ENCODE results near the gene MARK3.

Gene MARK3

GRCh38 chr14:103385152-103385928 is at the start of gene MARK3:
Gene MARK3 (plus strand): TSS chr14:103385415. CDS start chr14:103386030, 615 bp downstream.
- H3K36me3 ChIP-seq = no peaks in the 10 kb centered on the region
- peak; percentile 16 to 25 for TF ChIP-seq CTCF (IDR thresholded peaks at IDR 0.05)
- H3K27me3 ChIP-seq = no peaks in the 10 kb centered on the region
- H3K9me3 ChIP-seq = no peaks in the 10 kb centered on the region
- H3K27ac ChIP-seq = peak within 1 kb of the TSS; percentile 93 to 97
- intact Hi-C loops (cut with DNase I; ENCODE audit: low total_unique reads) = loop anchor here (2.0 to 5.0 kb wide), 2 partner anchors 53 to 1623 kb away; partner anchors contain the start of gene PPP2R5C
- peak; percentile 98 for DNase-seq
- H3K4me3 ChIP-seq = peak within 1 kb of the TSS; percentile 77 to 84
- H3K4me1 ChIP-seq = peaks cover 0 to 33% (median 28%) of the 10 kb centered on the region in 4 donors

GRCh38 chr14:103336191-103336590 is 49.0 kb upstream of the MARK3 start:
- peak overlapping the region in 1 of 2 donors; percentile 100 for H3K27ac ChIP-seq
- peak overlapping the region; percentile 65 to 99 for H3K4me3 ChIP-seq
- H3K9me3 ChIP-seq = no peaks in the 10 kb centered on the region
- DNase-seq = no peak
- peaks cover 58 to 62% (median 59%) of the 10 kb centered on the region in 3 donors for H3K36me3 ChIP-seq
- H3K4me1 ChIP-seq = peaks cover 0 to 30% (median 17%) of the 10 kb centered on the region in 4 donors
- intact Hi-C loops (cut with DNase I; ENCODE audit: low total_unique reads) = loop anchor here (10.0 kb wide), 1 partner anchor 741 kb away; the partner anchor contains the start of gene RCOR1
- no peaks in the 10 kb centered on the region for H3K27me3 ChIP-seq
- TF ChIP-seq CTCF (IDR thresholded peaks at IDR 0.05) = no peak

DNA sequence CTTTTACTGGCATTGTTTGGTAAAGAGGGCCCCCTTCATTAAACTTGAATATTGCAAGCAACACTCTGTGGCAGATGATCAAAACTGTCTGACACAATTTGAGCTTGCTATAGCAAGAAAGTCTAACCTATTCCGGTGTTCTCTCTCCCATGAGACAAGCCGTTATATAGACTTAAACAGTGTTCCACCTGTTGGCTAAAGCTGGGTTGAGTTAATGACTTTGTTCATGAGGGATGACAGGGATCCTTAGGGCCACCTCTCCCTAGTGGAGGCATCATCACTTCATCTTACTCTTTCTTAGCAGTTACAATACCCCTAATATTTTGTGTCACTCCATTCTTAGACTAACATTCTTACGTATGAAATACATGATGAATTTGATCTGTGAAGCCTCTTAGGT is 47.4 kb upstream of the MARK3 start:
- Histone ChIP-seq H3K4me3 (no peak overlapping the region), H3K4me1 (peaks cover 0 to 24% (median 15%) of the 10 kb centered on the region in 4 donors), H3K27ac (no peak overlapping the region), H3K27me3 (no peaks in the 10 kb centered on the region), H3K9me3 (no peaks in the 10 kb centered on the region), H3K36me3 (peaks cover 74 to 78% (median 75%) of the 10 kb centered on the region in 3 donors)
- TF ChIP-seq CTCF (IDR thresholded peaks at IDR 0.05) = no peak
- intact Hi-C loops (cut with DNase I; ENCODE audit: low total_unique reads) = loop anchor here (10.0 kb wide), 1 partner anchor 743 kb away; the partner anchor contains the start of gene RCOR1
- no peak for DNase-seq

DNA sequence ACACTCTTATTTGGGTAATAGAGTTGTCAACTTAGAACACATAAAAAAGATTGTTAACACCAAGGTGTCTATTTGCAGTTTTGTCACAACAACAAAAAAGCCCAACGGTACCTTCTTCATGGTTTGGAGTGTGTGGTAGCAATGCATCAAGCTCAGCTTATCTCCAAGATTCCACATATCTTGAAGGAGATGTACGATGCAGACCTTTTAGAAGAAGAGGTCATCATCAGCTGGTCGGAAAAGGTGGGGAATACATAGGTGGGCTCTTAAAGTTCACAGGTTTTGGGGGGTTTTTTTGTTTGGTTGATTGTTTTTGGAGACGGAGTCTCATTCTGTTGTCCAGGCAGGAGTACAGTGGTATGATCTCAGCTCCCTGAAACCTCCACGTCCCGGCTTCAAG is 45.7 kb upstream of the MARK3 start:
- Histone ChIP-seq H3K4me3 (no peak overlapping the region), H3K27ac (no peak overlapping the region), H3K9me3 (no peaks in the 10 kb centered on the region), H3K36me3 (peaks cover 91 to 93% (median 93%) of the 10 kb centered on the region in 3 donors), H3K27me3 (no peaks in the 10 kb centered on the region), H3K4me1 (peaks cover 0 to 21% (median 13%) of the 10 kb centered on the region in 4 donors)
- no peak for DNase-seq
- intact Hi-C loops (cut with DNase I; ENCODE audit: low total_unique reads) = loop anchor here (10.0 kb wide), 1 partner anchor 745 kb away; the partner anchor contains the start of gene RCOR1
- TF ChIP-seq CTCF (IDR thresholded peaks at IDR 0.05) = no peak

DNA sequence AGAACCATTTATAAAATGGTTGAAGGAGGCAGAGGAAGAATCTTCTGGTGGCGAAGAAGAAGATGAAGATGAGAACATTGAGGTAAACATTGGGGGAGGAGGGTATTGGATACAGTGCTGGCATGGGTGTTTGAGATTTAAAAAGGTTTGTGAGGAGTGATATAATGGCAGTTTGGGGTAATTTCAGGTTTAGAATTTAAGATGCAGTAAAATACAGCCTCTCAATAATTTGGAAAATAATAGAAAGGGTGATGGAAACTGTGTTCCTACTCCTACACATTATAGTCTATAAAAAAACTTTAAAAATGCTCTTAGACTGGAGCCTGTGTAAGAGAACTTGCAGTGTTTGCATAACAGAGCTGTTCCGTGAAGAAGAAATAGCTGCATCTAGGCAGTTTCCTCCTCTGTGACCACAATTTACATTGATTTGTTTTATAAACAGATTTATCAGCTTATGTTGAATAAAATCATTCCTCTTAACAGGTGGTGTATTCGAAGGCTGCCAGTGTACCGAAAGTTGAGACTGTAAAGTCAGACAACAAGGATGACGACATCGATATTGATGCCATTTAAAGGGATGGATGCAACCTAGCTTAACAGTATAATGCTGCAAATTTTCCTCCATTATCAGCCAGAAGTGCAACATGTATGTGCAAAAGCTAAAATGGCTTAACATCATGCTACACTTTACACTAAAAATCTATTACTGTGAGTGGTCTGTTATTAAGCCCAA is 44.6 kb upstream of the MARK3 start:
- Histone ChIP-seq H3K9me3 (no peaks in the 10 kb centered on the region), H3K27ac (no peak overlapping the region), H3K36me3 (peaks cover 91 to 96% (median 92%) of the 10 kb centered on the region in 3 donors), H3K4me3 (no peak overlapping the region), H3K4me1 (peaks cover 0 to 16% (median 9%) of the 10 kb centered on the region in 4 donors), H3K27me3 (no peaks in the 10 kb centered on the region)
- TF ChIP-seq CTCF (IDR thresholded peaks at IDR 0.05) = no peak
- intact Hi-C loops (cut with DNase I; ENCODE audit: low total_unique reads) = no loop called here
- DNase-seq = no peak
